Pulmonary artery endothelial cell (primary cell): ENCODE measurements around the gene RNF222. TPM values are rescaled to one million over a fixed set of nuclear protein-coding genes. Genes with fewer than 3 reads are reported as not detected.

Experiments used
- DNase-seq: peaks from one replicate; pipeline ENCODE4 v3.0.0-alpha.2; 2011; ENCODE audit warnings: low read depth, low spot score
- total RNA-seq: library from RNA; depleted of rRNA; stranded (reverse); fragments of >200 nt; gene quantifications from 2 replicates; pipeline ENCODE4 v1.2.3, GENCODE V29; 2014

Gene RNF222
- total RNA-seq, 1 donor from 2014 or later, result not detected

- no peak for DNase-seq
Observed at GRCh38 chr17:8345951-8346665, 51.5 kb downstream of the RNF222 start.

GRCh38 chr17:8345052-8345690 is 52.5 kb downstream of the RNF222 start:
- DNase-seq, result no peak

DNA sequence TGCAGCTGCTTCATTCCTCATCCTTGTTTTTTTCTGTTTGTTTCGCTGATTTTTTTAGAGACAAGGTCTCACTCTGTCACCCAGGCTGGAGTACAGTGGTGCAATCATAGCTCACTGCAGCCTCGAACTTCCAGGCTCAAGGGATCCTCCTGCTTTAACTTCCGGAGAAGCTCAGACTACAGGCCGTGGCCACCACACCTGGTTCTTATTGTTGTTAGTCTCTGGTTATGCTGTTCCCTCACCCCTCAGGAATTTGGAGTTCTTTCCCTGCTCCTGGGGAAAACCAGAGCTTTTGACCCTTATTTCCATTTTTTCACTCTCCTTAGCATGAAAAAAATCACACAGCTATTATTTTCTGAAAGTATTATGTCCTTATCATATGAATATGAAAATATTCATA is 56.2 kb downstream of the RNF222 start:
- DNase-seq, result no peak

Other genes starting within 250 kb of the RNF222 start
- gene PER1, start 245.4 kb downstream of the RNF222 start, total RNA-seq, result 8.0 and 11.3 TPM in 2 replicates
- 3.9 and 4.0 TPM in 2 replicates for gene VAMP2, start 234.9 kb downstream of the RNF222 start, total RNA-seq
- 15.8 and 33.2 TPM in 2 replicates for gene TMEM107, start 221.4 kb downstream of the RNF222 start, total RNA-seq
- 9.6 and 13.4 TPM in 2 replicates for gene BORCS6, start 207.6 kb downstream of the RNF222 start, total RNA-seq
- gene AURKB, start 187.3 kb downstream of the RNF222 start, total RNA-seq, result 34.4 and 60.2 TPM in 2 replicates
- gene CTC1, start 149.8 kb downstream of the RNF222 start, total RNA-seq, result 5.5 and 10.6 TPM in 2 replicates
- 40.7 and 52.3 TPM in 2 replicates for gene PFAS, start 148.5 kb downstream of the RNF222 start, total RNA-seq
- 17.1 and 17.6 TPM in 2 replicates for gene RANGRF, start 109.2 kb downstream of the RNF222 start, total RNA-seq
- 0.67 and 1.1 TPM in 2 replicates for gene SLC25A35, start 102.4 kb downstream of the RNF222 start, total RNA-seq
- gene ARHGEF15, start 87.6 kb downstream of the RNF222 start, total RNA-seq, result 12.7 and 17.9 TPM in 2 replicates
- not detected in 2 replicates for gene ODF4, start 58.0 kb downstream of the RNF222 start, total RNA-seq
- gene RPL26, start 14.6 kb downstream of the RNF222 start, total RNA-seq, result 3,304 and 3,763 TPM in 2 replicates
- gene NDEL1, start 38.1 kb upstream of the RNF222 start, total RNA-seq, result 33.4 and 38.2 TPM in 2 replicates
- 122 and 142 TPM in 2 replicates for gene MYH10, start 232.9 kb upstream of the RNF222 start, total RNA-seq